ENCODE results near the gene SLC66A1.

The SLC66A1 gene

DNA sequence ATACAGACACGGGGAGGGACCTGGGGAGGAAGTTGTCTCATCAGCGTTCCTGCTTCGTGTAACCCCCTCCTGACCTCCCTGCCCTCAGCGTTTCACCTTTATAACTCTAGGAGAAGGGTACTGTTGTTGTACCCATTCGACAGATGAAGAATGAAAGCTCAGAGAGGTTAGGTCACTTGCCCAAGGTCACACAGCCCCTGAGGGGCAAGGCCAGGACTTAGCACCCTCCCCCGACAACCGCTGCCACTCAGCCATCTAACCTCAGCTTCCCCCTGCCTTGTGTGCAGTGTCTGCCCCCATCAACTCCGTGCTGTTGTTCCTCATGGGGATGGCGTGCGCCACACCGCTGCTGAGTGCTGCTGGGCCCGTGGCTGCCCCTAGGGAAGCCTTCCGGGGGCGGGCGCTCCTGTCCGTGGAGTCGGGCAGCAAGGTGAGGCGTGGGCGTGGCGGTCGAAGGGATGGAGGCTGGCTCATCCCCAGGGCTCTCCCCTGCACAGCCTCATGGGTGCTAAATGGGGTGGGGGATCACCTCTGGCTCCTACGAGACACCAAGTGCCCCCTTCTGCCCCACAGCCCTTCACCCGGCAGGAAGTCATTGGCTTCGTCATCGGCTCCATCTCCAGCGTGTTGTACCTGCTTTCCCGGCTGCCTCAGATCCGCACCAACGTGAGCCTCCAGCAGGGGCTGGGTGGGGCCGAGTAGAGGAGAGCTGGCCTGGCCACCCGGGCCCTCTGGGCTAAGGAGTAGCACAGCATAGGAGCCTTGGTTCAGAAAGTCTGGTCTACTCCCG, 14.0 kb downstream of the SLC66A1 start:
- DNase-seq: no peak

DNA sequence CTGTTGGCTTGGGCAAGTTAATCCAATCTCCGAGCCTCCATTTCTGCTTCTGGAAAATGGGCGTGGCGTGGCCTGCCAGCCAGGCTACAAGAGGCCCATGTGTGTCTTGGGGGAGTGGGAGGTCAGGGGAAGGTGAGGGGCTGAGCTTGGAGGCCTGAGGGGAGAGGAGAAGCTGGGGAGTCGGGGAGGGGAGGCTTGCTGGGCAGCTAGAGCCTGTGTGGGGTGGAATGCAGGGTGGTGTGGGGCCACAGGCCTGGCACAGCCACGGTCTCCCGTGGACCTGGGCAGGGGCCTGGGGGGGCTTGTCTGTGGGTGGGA, 14.6 kb downstream of the SLC66A1 start:
- no peak for DNase-seq

DNA sequence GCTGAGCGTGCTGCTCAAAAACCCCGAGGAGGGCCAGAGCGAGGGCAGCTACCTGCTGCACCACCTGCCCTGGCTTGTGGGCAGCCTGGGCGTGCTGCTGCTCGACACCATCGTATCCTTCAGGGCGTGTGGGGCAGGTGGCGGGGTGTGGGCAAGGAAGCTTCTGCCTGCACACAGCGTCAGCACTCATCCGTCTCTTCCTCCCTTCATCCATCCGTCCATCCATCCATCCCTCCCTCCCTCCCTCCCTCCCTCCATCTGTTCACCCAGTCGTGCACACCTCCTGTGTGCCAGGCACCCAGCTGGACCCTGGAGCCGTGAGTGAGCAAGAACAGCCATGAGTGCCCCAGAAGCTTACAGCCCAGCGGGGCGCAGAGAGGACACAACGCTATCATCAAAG, 15.2 kb downstream of the SLC66A1 start:
- no peak for DNase-seq

DNA sequence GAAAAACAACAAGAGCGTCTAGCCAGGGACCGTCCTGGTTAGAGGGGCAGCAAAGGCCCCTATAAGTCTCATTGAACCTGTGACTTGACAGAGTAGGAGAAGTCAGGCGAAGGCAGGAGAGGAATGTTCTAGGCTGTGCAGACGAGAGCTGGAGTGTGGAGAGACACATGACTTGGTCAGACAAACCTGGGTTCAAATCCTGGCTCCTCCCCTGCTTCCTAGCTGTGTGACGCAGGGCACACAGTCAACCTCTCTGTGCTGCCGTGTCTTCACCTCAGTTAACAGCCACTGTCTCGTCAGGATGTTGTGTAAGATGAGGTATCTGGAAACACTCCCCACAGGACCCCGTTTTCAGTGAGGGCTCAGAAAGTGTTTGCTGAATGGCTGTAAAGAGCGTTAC, 15.6 kb downstream of the SLC66A1 start:
- no peak for DNase-seq

DNA sequence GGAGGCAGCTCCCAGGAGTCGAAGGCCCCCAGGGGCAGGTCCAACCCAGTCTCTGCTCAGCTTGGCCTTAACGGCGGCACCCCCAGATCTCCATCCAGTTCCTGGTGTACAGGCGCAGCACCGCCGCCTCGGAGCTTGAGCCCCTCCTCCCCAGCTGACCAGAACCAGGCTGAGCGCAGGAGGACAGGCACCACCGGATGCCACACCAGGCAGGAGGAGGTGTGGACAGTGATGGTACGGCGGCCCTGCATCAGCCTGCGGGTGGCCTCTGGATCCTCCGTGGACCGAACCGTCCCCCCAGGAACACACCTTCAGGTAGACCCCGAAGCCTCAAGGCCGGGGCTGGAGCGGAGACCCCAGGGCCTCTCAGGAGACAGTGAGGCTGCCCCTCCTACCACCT, 16.4 kb downstream of the SLC66A1 start:
- no peak for DNase-seq

GRCh38 chr1:19329188-19329587, 17.1 kb downstream of the SLC66A1 start:
- no peak for DNase-seq

DNA sequence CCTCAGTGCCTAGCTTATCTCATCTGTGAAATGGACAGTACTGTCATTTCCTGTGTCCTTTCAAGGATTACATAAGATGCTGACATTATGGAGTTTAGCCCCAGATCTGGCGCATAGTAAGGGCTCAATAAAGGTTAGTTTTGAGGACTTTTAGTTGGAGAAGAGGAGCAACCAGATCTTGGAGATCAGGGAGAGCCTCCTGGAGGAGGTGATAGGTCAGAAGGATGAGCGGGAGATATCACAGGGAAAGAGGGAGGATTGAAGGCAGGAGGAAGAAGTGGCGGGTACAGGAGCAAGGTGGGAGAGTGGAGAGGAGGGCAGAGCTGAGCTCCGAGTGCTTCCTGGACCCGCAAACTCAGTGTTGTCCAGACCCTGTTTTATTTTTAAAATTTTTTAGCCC, 17.5 kb downstream of the SLC66A1 start:
- DNase-seq: no peak

- no peak for DNase-seq
Measured at GRCh38 chr1:19330449-19331135, 18.5 kb downstream of the SLC66A1 start.

- DNase-seq: no peak
Measured at GRCh38 chr1:19331262-19331878, 19.2 kb downstream of the SLC66A1 start.

GRCh38 chr1:19332832-19333231, 20.7 kb downstream of the SLC66A1 start:
- no peak for DNase-seq

DNA sequence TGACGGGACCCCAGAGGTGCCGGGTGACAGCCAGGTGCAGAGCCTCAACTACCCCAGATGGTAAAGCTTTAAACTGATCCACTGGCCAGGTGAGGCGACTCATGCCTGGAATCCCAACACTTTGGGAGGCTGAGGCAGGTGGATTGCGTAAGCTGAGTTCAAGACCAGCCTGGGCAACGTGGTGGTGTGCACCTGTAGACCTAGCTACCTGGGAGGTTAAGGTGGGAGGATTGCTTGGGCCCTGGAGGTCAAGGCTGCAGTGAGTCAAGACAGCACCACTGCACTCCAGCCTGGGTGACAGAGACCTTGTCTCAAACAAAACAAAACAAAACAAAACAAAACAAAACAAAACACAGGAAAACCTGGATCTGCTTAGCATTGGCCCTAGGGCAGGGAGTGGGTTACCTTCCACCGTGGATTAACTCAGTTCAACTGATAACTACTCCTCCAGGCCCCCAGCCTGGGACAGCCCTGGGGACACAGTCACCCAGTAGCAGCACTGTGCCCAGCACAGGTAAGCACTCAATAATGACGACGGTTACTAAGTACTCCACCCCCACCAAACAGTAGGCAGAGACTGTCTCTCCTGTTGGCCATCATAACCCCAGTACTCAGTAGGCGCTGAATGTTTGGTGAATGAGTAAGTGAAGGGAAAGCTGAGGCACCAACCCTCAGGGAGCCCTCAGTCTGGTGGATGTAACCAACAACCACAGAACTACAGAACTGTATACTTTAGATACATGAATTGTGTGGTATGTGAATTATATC, 21.6 kb downstream of the SLC66A1 start:
- no peak for DNase-seq

DNA sequence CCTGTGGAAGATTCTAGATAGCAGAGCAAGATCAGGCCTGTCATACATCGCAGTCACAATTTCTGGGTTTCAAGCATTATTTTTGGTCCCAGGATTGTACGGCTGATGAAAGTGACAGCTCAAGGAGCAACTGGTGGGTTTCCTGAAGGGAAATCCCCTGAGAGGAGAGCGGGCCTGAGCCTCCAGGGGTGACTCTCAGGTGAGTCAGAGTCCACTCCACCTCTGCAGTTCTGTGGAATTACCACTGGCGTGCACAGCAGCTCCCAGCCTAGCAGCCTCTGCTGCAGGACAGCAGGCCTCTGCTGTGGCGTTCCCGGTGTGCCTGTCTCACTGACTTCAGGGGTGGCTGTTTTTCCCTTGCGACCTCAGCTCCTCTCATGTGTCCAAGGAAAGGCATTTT, 24.4 kb downstream of the SLC66A1 start:
- no peak for DNase-seq

DNA sequence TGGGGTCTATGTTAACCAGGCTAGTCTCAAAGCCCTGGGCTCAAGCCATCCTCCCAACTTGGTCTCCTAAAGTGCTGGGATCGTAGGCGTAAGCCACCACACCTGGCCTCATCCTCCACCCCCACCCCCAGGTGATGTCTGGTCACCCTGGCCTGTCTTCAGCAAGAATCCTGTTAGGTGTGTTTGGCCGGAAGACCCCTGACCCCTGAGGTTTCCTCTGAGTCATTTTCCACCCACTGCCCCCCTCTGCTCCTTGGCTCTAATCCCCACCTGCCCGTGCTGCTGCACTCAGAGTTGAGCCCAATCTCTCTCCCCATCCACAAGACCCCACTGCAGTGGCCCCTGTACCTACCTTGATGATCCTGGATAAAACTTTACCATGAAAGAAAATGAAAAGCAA, 25.2 kb downstream of the SLC66A1 start:
- no peak for DNase-seq

GRCh38 chr1:19338323-19338762, 26.2 kb downstream of the SLC66A1 start:
- DNase-seq: no peak

- no peak for DNase-seq
Measured at GRCh38 chr1:19339214-19339861, 27.2 kb downstream of the SLC66A1 start.

DNA sequence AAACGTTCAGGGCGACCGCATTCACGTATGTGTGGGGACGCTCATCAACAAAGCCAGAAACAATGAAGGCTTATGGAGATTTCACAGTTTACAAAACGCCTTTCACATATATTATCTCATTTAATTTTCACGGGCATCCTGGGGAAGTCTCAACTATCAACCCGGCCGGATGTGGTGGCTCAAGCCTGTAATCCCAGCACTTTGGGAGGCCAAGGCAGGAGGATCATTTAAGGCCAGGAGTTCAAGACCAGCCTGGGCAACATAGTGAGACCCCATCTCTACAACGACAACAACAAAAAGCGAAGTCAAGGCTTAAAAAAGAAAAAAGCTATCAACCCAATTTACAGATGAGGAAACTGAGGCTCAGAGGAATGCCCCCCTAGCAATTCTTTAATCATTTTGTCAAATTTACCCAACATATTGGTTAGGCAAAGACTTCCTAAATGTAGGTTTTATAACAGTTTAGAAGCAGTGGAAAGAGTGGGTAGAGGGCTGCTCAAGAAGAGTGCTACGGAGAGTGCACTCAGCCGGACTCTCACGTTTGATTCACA, 28.3 kb downstream of the SLC66A1 start:
- no peak for DNase-seq

DNA sequence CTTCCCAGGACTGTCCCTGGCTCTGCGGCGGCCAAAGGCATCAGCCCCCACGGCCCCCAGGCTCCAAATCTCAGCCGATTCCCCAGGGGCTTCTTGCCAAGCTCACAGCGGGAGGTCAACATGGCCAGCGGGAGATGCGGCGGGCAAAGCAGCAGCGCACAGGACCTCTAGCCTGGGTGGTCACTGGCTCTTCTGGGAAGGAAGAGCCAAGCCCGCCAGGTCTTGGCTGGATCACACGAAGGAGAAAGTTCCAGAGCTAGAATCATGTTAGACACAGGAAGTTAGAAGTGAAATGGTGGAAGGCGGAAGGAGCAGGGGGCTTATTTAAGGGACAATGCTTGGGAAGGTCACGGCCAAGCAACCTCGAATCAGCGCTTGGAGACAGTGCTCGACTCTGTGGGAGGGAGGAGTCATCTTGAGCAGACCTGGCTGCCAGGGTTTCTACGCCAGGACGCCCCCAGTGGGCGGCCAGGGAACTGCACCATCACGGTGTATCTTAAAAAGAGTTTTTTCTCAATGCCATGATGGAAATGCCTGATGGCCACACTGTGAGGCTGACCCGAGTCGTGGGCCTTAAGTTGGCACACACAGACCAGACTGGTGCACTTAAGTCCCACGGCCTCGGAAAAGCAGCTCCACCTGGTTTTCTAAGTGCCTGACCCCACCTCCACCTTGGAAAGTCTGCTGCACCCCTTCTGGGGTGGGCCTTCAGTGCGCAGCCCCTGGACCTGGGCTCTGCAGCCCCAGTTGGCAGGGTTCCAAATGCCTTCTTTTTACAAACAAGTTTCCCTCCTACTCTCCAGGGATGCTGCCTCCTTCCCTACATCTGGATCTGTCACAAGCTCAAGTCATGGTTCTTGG, 29.3 kb downstream of the SLC66A1 start:
- DNase-seq: peak; percentile 63

DNA sequence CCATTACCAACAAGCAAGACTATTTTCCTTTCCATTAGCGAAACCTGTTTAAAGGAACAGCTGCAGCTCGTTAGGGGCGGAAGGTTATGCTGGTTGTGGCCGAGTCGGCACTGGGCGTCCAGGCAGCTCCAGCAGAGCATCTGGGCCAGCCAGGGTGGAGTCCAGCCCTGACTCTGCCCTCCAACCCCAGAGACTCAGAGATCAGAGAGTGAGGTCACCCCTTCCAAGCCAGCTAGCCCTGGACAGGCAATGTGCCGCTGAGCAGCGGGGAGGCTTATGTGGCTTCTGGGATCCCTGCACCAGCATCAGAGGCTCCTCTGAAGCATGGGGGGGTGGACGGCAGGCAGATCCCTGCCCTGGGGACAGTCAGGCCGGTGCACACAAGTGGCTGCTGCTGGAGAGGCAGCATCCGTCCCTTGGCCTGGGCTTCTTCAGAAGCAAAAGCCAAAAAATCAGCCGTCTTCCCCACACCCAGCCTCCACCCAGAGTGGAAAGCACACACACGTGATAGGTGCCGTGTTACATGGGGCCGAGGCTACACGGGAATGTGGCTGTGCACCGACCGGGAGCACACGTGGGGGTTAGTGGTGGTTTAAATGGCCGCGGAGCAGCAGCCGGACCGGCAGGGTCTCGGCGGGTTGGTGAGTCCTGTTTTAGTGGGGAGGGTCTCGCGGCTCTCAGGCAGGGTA, 30.1 kb downstream of the SLC66A1 start:
- no peak for DNase-seq

GRCh38 chr1:19342894-19343616, 30.9 kb downstream of the SLC66A1 start:
- DNase-seq: no peak

GRCh38 chr1:19343617-19344350, 31.7 kb downstream of the SLC66A1 start:
- DNase-seq: no peak
